GM21576 (cell line): ENCODE measurements around the gene TBK1.
"Not testable (repeated sequence)": the region's sequence is repeated elsewhere in the genome, so short reads cannot be mapped to it uniquely, and the experiment has no call there.

Source experiments
- ATAC-seq: cut with Tn5 transposase; IDR thresholded peaks from one replicate; pipeline ENCODE4 v1.9.1; 2021; ENCODE audit warnings: mild to moderate bottlenecking, moderate library complexity; ENCODE audit not compliant: unreplicated experiment

TBK1 gene

DNA sequence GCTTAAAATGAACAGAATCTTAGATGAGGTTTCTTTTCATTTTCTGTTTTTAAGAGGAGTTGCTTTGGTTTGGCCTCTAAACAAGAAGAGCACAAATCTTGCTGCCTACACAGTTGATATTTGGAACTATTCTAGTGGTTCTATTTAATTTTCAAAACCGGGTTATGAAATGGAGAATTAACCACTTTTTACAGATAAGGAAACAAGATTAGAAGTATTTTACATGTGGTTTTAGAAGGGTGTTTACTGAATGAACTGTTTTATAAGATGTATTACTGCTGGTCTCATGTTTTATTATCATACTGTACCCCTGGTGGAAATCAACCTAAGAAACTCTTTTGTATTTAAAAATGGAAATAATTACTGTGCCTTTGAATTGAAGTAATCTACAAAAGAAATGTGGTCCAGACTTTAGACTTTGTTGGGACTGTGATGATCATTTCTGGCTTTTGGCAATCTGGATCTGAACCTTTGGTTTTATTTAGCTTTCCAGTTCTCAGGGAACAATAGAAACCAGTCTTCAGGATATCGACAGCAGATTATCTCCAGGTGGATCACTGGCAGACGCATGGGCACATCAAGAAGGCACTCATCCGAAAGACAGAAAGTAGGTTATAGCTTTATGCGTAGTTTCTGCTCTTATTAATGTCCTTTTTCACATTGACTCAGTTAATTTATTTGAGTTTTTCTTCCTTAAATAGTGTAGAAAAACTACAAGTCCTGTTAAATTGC lies 43.2 kb downstream of the TBK1 start:
- no peak for ATAC-seq

- ATAC-seq, result no peak
Measured at GRCh38 chr12:64496839-64497400, 45.0 kb downstream of the TBK1 start.

DNA sequence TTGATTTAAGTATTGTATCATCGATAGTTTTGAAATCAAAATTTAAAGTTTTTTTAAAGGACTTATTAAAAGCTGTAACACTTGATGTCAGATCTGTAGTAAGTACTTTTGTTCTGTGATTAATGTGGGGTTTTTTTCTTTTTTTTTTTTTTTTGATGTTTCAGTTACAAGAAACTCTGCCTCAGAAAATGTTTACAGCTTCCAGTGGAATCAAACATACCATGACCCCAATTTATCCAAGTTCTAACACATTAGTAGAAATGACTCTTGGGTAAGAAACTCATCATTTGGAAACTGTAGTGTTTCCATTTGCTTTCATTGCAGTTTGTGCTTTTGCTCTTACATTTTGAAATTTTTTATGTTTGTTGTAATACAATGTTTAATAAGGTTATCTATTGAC lies 45.6 kb downstream of the TBK1 start:
- ATAC-seq, result no peak

- no peak for ATAC-seq
Measured at GRCh38 chr12:64497903-64498302, 46.0 kb downstream of the TBK1 start.

GRCh38 chr12:64500394-64500793 lies 48.5 kb downstream of the TBK1 start:
- no peak for ATAC-seq

- no peak for ATAC-seq
Measured at GRCh38 chr12:64501486-64501885, 49.6 kb downstream of the TBK1 start.

DNA sequence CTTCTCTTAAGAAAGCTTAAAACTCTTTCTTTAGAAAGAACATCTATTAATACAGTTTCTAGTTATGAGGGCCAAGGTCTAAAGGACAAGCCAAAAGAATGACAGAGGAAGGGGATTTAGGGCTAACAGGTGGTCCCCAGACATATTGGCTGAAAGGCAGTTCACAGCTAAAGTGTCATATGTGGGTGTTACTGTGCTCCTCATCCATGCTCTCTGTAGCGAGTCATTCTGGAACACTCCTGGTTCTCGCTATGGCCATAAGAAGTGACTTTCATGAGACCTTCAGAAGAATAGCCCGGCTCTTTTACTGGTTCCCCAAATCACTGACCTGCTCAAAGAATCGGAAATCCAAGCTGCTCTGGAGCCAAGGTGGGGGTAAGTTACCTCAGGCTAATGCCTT lies 55.0 kb downstream of the TBK1 start:
- ATAC-seq, result no peak

DNA sequence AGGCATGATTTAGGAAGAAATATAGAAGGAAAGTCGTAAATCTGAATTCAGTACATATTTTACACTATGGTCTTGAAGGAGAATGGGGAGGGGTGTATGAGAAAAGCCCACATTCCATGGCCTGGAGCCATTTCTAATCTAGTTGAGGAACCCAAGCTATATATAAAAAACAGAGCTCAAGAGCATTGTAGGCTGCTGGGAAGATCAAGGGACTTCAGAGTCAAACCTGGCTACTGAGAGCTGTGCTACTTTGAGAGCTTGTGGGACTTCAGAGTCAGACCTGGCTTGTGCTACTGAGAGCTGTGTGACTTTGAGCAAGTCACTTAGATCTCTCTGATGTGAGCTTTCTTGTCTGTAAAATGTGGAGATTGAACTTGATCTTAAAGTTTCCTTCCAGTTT lies 58.7 kb downstream of the TBK1 start:
- ATAC-seq, result no peak

DNA sequence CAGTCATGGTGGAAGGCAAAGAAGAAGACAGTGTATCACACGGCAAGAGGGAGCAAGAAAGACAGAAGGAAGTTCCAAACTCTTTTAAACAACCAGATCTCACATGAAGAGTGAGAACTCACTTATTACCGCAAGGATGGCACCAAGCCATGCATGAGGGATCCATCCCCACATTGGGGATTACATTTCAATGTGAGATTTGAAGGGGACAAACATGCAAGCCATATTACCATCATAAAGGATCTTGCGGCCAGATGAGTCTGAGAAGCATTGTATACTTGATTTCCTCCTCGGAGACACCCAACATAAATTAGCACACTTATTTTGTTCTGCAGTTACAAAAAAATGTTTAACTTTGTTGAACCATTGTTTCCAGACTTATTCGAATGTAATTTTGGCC lies 66.5 kb downstream of the TBK1 start:
- ATAC-seq, result no peak

DNA sequence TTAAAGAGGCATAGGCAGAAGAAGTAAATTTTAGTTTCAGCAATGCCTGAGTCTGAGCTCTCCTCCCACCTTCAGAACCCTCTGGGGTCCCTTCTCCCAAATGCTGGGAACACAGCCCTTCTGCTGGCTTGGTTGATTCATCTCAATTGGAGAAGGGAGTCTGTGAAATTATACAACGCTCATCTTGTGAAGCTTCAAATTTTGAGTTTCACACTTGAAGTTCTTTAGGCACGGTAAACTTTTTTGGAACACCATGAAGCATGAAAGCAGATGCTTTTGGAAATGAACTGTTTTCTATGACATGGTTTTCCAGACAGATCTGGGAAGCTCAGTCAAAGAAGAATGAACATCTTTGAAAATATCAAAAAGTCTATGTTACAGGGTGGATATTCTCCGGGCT lies 69.9 kb downstream of the TBK1 start:
- no peak for ATAC-seq

GRCh38 chr12:64522316-64522715 lies 70.4 kb downstream of the TBK1 start:
- ATAC-seq, result no peak

DNA sequence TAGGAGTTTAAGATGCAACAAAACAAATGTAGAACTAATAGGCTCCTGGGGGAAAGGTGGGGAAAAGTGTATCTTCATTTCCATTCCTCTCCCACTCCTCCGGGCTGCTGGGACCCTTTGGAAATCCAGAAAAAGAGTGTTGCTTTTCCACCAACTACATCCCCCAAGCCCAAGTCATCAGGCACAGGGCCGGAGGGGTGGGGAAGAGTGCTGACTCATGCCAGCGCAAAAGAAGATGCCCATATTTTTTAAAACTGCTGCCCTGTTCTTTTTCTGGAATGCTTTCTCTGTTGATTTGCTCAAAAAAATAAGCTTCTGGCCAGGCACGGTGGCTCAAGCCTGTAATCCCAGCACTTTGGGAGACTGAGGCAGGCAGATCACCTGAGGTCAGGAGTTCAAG lies 70.9 kb downstream of the TBK1 start:
- no peak for ATAC-seq

- not testable (repeated sequence) for ATAC-seq
Measured at GRCh38 chr12:64523565-64524444, 71.9 kb downstream of the TBK1 start.

DNA sequence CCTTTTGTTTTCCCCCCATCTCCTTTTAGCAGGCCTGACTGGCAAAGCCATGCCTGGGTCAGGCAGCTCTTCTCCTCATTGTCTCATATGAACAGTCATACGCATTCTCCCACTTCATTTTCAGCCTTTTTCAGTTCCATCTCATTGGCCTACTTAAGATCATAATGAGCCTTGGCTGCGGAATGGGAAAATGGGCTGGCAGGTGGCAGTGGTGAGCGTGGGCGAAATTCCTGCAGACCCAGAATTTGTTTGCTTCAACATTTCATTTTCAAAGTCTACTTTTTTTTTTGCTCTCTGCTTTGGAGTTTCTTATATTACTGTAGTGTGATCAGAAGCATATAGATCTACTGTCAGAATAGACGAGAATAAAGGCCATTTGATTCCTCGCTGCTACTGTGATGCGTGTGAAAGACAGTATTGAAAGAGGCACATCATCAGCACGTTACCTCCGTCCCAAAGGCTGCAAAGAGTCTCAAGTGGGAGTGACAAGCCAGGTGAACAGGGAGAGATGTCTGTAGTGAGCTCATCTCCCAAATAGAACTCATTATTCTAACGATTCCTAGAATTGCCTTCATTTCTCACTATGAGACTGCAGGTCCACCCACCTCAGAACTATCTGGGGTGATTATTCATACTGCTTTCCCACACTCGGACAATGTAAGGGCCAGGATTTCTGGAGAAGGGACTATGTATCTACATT lies 73.7 kb downstream of the TBK1 start:
- ATAC-seq, result no peak

DNA sequence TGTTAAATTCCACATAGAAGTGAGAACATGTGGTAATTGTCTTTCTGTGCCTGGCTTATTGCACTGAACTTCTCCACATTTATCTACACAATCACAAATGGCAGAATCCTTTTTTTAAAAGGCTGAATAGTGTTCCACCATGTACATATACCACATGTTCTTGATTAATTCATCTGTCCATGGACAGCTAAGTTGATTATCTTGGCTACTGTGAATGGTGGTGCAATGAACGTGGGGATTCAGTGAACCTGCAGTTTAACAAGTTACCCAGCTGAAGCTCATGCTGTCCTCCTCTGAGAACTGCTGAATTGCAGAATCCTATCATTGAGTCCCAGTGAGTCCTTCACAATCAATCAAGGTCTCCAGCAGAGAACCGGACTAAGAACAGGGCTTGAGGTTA lies 74.9 kb downstream of the TBK1 start:
- ATAC-seq, result no peak

- ATAC-seq, result no peak
Measured at GRCh38 chr12:64528616-64529015, 76.7 kb downstream of the TBK1 start.

DNA sequence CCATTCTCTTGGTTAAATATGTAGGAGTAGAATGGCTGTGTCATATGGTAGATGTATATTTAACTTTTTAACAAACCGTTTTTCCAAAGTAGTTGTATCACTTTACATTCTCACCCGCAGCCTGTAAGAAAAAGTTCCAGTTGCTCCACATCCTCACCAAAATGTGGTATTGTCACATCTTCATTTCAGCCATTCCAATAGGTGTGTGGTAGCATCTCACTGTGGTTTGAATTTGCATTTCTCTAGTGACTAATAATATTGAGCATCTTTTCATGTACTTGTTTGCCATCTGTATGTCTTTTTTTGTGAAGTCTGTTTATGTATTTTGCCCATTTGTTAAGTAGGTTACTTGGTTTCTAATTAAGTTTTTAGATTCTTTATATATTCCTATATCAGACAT lies 78.6 kb downstream of the TBK1 start:
- no peak for ATAC-seq

- ATAC-seq, result no peak
Measured at GRCh38 chr12:64531665-64532334, 79.9 kb downstream of the TBK1 start.

- ATAC-seq, result no peak
Measured at GRCh38 chr12:64532734-64533351, 80.9 kb downstream of the TBK1 start.

DNA sequence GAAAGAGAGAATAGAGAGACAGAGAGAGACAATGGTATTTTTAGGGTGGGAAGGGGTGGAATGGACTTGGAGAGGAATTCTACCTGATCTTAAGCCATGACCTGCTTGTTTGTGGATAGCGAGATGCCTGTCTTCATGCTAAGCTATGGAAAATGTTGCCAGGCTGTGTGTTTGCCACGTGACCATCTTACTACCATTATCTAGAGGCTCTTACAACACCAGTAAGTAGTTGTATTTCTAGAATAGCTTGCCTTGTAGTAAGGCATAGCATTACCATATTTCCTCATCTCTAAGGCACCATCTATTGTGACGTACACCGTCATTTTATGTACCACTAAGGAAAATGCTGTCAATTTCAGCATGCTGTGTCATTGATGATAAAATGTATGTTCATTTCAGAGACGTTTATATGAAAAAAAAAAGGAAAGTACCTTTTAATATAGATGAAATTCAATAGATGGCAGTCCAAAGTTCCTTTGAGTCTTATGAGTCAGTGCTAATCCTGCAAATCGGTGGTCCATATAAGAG lies 82.8 kb downstream of the TBK1 start:
- ATAC-seq, result no peak
